ENCODE results near the gene BCAS1. TPM values are rescaled to one million over a fixed set of nuclear protein-coding genes. Genes with fewer than 3 reads are reported as not detected.
"Not testable (repeated sequence)": the region's sequence is repeated elsewhere in the genome, so short reads cannot be mapped to it uniquely, and the experiment has no call there.

Gene BCAS1
- total RNA-seq, 2 experiments from 2014 or later, result 0.06 TPM; not detected in 1

DNA sequence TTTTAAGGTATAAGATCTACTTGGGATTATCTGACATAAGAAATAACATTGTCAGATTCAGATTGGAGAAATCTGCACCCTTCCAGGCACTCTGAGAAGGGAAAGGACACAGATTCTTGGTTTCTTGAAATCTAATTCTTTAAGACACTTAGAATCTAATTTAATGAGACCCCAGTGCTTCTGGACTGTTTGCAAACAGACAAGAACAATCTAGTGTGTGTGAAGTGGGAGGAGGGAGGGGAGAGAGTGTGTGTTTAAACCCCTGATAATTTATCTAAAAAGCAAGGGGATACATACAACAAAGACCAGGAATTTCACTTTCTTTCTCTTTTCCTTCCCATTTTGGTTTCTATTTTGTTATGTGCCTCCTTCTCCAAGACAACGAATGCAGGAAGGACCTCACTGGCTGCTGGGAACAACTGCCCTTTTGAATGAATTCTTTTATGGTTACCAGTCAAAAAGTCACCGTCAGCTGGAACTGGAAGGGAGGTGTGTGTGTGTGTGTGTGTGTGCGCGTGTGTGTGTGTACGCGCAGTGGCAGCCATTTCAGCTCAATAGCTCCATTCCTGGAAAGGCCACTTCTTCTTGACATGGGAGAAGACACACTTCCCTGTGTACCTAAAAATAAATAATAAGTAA lies 129.4 kb downstream of the BCAS1 start:
- CTCF ChIA-PET, result interaction anchor here (0.6 to 1.9 kb wide), 4 partner anchors 25 to 372 kb away, joined by 3 to 4 read pairs (median 3); no protein-coding TSS in a partner anchor
- no peak overlapping the region for H3K4me3 Mint-ChIP-seq

GRCh38 chr20:53940360-53940702 lies 130.1 kb downstream of the BCAS1 start:
- H3K9me3 Mint-ChIP-seq, result peaks cover 3% of the 10 kb centered on the region
- H3K27me3 Mint-ChIP-seq, result peaks cover 1% of the 10 kb centered on the region
- ChIA-PET CTCF (interaction anchor here (0.6 to 1.5 kb wide), 15 partner anchors 9 to 1365 kb away, joined by 3 to 12 read pairs (median 4); no protein-coding TSS in a partner anchor), POLR2A (no interaction called here)
- no peak overlapping the region for H3K4me3 Mint-ChIP-seq
- no peak for DNase-seq
- H3K4me1 Mint-ChIP-seq, result peaks cover 51% of the 10 kb centered on the region
- no peaks in the 10 kb centered on the region for H3K36me3 Mint-ChIP-seq (ENCODE audit: low read depth)
- peak overlapping the region; percentile 58 for H3K27ac Mint-ChIP-seq

More for the DNA sequence above, 129.4 kb downstream of the BCAS1 start:
- Mint-ChIP-seq H3K27me3 (peaks cover 1% of the 10 kb centered on the region), H3K4me1 (peaks cover 44% of the 10 kb centered on the region), H3K36me3 (ENCODE audit: low read depth) (no peaks in the 10 kb centered on the region), H3K27ac (peak overlapping the region; percentile 9), H3K9me3 (no peaks in the 10 kb centered on the region)
- DNase-seq, result no peak
- POLR2A ChIA-PET, result no interaction called here

DNA sequence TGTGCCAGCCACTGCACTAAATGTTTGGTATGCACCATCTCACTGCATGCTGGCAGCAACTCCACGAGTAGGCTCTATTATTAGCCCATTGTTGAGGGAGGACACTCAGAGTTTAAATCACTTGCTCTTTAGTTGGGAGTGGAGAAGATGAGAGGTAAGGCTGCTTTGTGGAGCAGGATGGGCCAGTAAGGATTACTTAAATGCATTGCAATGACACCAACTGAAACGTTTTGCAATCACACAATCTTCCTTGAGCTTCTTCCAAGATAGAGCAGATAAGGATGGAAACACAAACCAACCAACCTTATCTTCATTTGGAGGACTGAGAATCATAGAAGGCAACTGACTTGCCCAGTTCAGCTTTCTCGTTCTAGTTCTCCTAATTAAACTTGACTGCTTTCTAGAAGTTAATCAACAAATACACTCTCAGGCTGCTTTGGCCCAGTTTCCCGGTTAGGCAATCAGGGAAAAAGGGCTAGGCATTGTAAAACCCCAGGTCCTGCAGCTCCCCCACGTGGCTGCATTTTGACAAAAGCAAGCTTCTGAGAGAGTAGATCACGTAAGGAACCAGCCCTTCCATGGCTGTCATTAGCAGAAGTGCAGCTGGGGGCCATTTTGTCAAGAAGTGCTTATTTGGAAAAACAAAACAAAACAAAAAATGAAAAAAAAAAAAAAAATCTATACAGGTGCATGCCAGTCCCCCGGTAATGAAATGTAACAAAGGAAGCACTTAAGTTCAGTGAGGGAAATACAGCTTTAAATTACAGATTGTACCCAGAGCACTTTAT lies 130.6 kb downstream of the BCAS1 start:
- ChIA-PET POLR2A (interaction anchor here (0.5 kb wide), 1 partner anchor 293 kb away, joined by 3 read pairs; no protein-coding TSS in a partner anchor), CTCF (interaction anchor here (0.6 to 1.5 kb wide), 19 partner anchors 8 to 1366 kb away, joined by 3 to 12 read pairs (median 4); no protein-coding TSS in a partner anchor)
- Mint-ChIP-seq H3K9me3 (peaks cover 3% of the 10 kb centered on the region), H3K27me3 (no peaks in the 10 kb centered on the region), H3K4me1 (peaks cover 57% of the 10 kb centered on the region), H3K36me3 (ENCODE audit: low read depth) (no peaks in the 10 kb centered on the region), H3K27ac (peak overlapping the region; percentile 58), H3K4me3 (no peak overlapping the region)
- peak; percentile 80 for DNase-seq

GRCh38 chr20:53939190-53939571 lies 131.2 kb downstream of the BCAS1 start:
- Mint-ChIP-seq H3K4me3 (no peak overlapping the region), H3K27me3 (no peaks in the 10 kb centered on the region), H3K36me3 (ENCODE audit: low read depth) (no peaks in the 10 kb centered on the region), H3K4me1 (peaks cover 60% of the 10 kb centered on the region), H3K27ac (no peak overlapping the region), H3K9me3 (peaks cover 3% of the 10 kb centered on the region)
- no peak for DNase-seq
- CTCF ChIA-PET, result interaction anchor here (0.7 to 1.5 kb wide), 10 partner anchors 8 to 364 kb away, joined by 3 to 12 read pairs (median 4); no protein-coding TSS in a partner anchor
- POLR2A ChIA-PET, result no interaction called here

GRCh38 chr20:53938739-53939138 lies 131.7 kb downstream of the BCAS1 start:
- Mint-ChIP-seq H3K9me3 (peaks cover 3% of the 10 kb centered on the region), H3K4me3 (no peak overlapping the region), H3K27ac (no peak overlapping the region), H3K4me1 (peaks cover 61% of the 10 kb centered on the region), H3K27me3 (no peaks in the 10 kb centered on the region), H3K36me3 (ENCODE audit: low read depth) (no peaks in the 10 kb centered on the region)
- DNase-seq, result no peak
- ChIA-PET CTCF (interaction anchor here (0.9 to 1.9 kb wide), 3 partner anchors 11 to 35 kb away, joined by 3 to 6 read pairs (median 3); no protein-coding TSS in a partner anchor), POLR2A (no interaction called here)

GRCh38 chr20:53937929-53938367 lies 132.4 kb downstream of the BCAS1 start:
- POLR2A ChIA-PET, result no interaction called here
- Mint-ChIP-seq H3K4me1 (peaks cover 61% of the 10 kb centered on the region), H3K27me3 (no peaks in the 10 kb centered on the region), H3K36me3 (ENCODE audit: low read depth) (no peaks in the 10 kb centered on the region), H3K4me3 (no peak overlapping the region), H3K9me3 (peaks cover 3% of the 10 kb centered on the region), H3K27ac (no peak overlapping the region)
- no peak for DNase-seq
- CTCF ChIA-PET, result interaction anchor here (0.6 to 2.0 kb wide), 4 partner anchors 11 to 66 kb away, joined by 3 to 6 read pairs (median 4); no protein-coding TSS in a partner anchor

DNA sequence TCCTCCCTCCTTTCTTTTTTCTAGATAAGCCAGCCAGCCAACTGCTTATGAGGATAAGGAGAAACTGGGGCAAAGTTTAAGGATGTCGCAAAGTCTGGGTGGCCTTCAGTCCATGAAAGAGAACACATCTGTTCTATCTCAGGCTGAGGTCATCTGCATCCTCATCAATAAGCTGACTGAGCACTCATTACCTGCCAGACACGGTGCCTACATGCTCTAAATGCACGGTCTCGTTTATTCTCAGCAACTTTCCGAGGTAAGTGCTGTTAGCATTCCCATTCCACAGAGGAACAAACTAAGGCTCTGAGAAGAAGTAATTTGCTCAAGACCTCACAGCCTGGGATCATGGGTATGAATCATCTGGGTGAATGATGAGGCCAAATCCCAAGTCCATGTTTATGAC lies 133.1 kb downstream of the BCAS1 start:
- peaks cover 59% of the 10 kb centered on the region for H3K4me1 Mint-ChIP-seq
- DNase-seq, result no peak
- no peaks in the 10 kb centered on the region for H3K36me3 Mint-ChIP-seq (ENCODE audit: low read depth)
- ChIA-PET POLR2A (no interaction called here), CTCF (interaction anchor here (0.6 to 2.0 kb wide), 4 partner anchors 12 to 65 kb away, joined by 3 to 6 read pairs (median 4); no protein-coding TSS in a partner anchor)
- no peak overlapping the region for H3K4me3 Mint-ChIP-seq
- peaks cover 3% of the 10 kb centered on the region for H3K9me3 Mint-ChIP-seq
- H3K27ac Mint-ChIP-seq, result no peak overlapping the region
- no peaks in the 10 kb centered on the region for H3K27me3 Mint-ChIP-seq

- Mint-ChIP-seq H3K27me3 (no peaks in the 10 kb centered on the region), H3K4me1 (peaks cover 54% of the 10 kb centered on the region), H3K4me3 (no peak overlapping the region), H3K9me3 (peaks cover 3% of the 10 kb centered on the region), H3K27ac (peak overlapping the region; percentile 91), H3K36me3 (ENCODE audit: low read depth) (peaks cover 2% of the 10 kb centered on the region)
- ChIA-PET CTCF (interaction anchor here (1.0 to 2.0 kb wide), 8 partner anchors 14 to 363 kb away, joined by 3 to 7 read pairs (median 4); no protein-coding TSS in a partner anchor), POLR2A (interaction anchor here (0.8 kb wide), 1 partner anchor 19 kb away, joined by 4 read pairs; no protein-coding TSS in a partner anchor)
- no peak for DNase-seq
These were observed 134.9 kb downstream of the BCAS1 start for GRCh38 chr20:53935344-53936084.

- POLR2A ChIA-PET, result interaction anchor here (0.5 to 0.8 kb wide), 2 partner anchors 18 to 19 kb away, joined by 4 read pairs; no protein-coding TSS in a partner anchor
- peak overlapping the region; percentile 31 for H3K4me3 Mint-ChIP-seq
- peak overlapping the region; percentile 91 for H3K27ac Mint-ChIP-seq
- H3K36me3 Mint-ChIP-seq (ENCODE audit: low read depth), result peaks cover 2% of the 10 kb centered on the region
- peaks cover 3% of the 10 kb centered on the region for H3K9me3 Mint-ChIP-seq
- CTCF ChIA-PET, result interaction anchor here (0.6 to 2.0 kb wide), 10 partner anchors 10 to 1160 kb away, joined by 3 to 7 read pairs (median 3); no protein-coding TSS in a partner anchor
- peaks cover 54% of the 10 kb centered on the region for H3K4me1 Mint-ChIP-seq
- peak; percentile 23 for DNase-seq
- no peaks in the 10 kb centered on the region for H3K27me3 Mint-ChIP-seq
These were observed 135.7 kb downstream of the BCAS1 start for GRCh38 chr20:53934421-53935343.

DNA sequence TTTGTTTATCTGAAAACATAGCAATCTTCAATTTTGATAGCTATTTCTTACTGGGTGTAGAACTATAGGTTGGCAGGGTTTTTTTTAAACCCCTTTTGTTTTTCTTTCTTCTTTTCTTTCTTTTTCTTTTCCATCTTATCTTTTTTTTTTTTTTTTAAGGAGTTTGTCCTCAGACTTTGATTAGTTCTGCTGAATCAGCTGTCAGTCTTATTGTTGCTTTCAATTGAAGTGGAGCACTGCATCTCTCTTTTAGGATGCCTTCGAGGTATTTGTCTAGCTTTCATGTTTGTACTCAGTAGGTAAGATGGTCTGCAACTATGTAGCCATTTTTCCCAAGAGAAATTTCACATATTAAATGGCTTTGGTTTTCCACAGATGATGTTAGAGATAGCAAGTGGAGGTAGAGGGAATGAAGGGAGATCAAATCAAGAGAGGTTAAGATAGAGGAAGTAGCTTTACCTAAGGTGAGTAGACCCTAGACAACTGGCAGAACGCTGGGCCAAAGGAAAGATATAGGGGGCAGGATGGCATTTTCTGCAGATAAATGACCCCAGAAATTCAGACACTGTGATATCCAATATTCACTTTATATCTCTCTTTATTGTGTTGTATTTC lies 137.1 kb downstream of the BCAS1 start:
- POLR2A ChIA-PET, result no interaction called here
- no peak overlapping the region for H3K4me3 Mint-ChIP-seq
- H3K27me3 Mint-ChIP-seq, result no peaks in the 10 kb centered on the region
- CTCF ChIA-PET, result interaction anchor here (1.0 to 1.2 kb wide), 4 partner anchors 9 to 554 kb away, joined by 3 to 6 read pairs (median 4); no protein-coding TSS in a partner anchor
- peaks cover 45% of the 10 kb centered on the region for H3K4me1 Mint-ChIP-seq
- H3K36me3 Mint-ChIP-seq (ENCODE audit: low read depth), result peaks cover 2% of the 10 kb centered on the region
- no peak for DNase-seq
- H3K9me3 Mint-ChIP-seq, result peaks cover 3% of the 10 kb centered on the region
- peak overlapping the region; percentile 7 for H3K27ac Mint-ChIP-seq

- H3K4me3 Mint-ChIP-seq; H3K9me3 Mint-ChIP-seq; POLR2A ChIA-PET; H3K27ac Mint-ChIP-seq; H3K27me3 Mint-ChIP-seq; DNase-seq; H3K36me3 Mint-ChIP-seq (ENCODE audit: low read depth): not testable (repeated sequence)
- H3K4me1 Mint-ChIP-seq, result peaks cover 45% of the 10 kb centered on the region
- CTCF ChIA-PET, result interaction anchor here (1.0 to 3.7 kb wide), 5 partner anchors 8 to 553 kb away, joined by 3 to 20 read pairs (median 4); no protein-coding TSS in a partner anchor
These were observed 137.7 kb downstream of the BCAS1 start for GRCh38 chr20:53932655-53933192.
